ENCODE data around the gene PDGFD.

- TF ChIP-seq POLR2A (IDR thresholded peaks at IDR 0.05) (no peak), EP300 (IDR thresholded peaks at IDR 0.05) (no peak), CTCF (IDR thresholded peaks at IDR 0.05) (no peak)
Observed at GRCh38 chr11:104183593-104183992, 19.6 kb upstream of the PDGFD start.

Data from ovary (tissue), 3 donors.